HS-27A (cell line): Measurements from ENCODE around the gene SKI.
"Not testable (repeated sequence)": the region's sequence is repeated elsewhere in the genome, so short reads cannot be mapped to it uniquely, and the experiment has no call there.

Experiments used
- DNase-seq: peaks from one replicate; pipeline ENCODE4 v3.0.0-alpha.2; 2012; ENCODE audit warnings: low read depth, missing footprints

The SKI gene

DNA sequence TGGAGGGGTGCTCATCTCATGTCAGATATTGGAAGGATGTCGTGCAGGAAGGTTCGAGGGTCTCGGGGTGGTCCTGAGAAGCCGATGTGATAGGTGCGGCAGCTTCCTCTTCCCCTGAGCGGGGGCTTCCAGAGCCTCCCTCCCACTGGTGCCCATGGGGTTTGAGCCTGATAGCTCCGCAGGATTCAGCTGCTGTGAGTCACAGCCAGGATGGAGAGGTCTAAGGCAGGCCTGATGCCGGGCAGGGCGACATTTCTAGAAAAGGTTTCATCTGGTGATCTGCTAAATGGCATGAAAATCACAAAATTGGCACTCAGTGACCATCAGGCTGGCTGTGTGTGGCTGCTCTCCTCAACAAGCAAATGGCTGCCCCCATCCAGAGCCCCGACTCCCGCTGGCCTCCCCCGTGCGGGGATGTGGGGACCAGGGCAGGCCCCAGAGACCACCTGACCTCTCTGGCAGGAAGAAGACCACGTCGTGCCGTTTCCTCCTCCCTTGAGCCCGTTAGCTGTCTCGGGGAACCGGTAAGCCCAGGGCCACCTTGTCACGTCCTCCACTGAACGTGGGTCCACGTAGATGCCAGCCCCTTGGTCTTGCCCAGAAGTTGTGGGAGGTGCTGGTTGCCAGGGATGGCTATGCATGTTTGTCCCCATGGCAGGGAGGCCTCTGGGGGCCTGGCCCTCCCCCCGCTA is 66.1 kb downstream of the SKI start:
- no peak for DNase-seq

DNA sequence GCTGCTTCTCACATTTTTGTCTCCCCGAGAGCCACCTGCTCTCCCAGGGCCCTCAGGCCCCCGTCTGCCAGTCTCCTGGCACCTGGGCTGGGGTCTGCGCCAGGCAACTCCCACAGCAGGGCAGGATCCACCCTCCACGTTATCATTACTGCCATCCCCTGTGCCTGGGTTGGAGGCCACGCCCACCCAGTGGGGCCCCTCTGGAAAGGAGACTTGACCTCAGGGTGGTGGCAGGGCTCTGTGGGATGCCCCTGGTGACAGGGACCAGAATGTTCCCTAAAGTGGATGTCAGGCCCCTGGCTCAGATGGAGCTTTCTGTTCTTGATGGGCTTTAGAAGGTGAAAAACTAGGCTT is 66.6 kb downstream of the SKI start:
- no peak for DNase-seq

DNA sequence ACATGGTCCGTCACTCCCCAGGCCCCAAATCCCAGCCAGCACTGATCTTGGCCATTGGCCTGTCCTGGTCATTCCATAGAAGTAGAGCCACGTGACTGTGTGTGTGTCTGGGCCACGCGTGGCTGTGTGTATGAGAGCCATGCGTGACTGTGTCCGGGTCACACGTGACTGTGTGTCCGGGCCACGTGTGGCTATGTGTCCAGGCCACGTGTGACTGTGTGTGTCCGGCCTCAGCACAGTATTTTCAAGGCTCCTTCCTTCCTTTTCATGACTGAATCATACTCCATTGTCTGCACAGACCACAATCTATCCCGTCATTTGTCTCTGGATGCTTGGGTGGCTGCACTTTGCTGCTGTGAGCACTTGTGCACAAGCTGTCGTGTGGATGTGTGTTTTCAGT is 67.4 kb downstream of the SKI start:
- DNase-seq = no peak

DNA sequence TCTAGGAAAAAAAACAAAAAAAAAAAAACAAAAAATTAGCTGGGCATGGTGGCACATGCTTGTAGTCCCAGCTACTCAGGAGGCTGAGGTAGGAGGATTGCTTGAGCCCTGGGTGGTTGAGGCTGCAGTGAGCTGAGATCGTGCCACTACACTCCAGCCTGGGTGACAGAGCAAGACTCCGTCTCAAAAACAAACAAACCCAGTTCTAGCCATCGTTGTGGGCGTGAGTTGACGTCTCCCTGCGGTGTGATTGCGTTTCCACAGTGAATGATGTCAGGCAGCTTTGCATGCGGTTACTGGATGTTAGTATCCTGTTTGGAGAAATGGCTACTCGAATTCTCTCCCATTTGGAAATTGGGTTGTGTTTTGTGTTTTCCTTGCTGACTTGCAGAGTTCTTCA is 68.1 kb downstream of the SKI start:
- not testable (repeated sequence) for DNase-seq

DNA sequence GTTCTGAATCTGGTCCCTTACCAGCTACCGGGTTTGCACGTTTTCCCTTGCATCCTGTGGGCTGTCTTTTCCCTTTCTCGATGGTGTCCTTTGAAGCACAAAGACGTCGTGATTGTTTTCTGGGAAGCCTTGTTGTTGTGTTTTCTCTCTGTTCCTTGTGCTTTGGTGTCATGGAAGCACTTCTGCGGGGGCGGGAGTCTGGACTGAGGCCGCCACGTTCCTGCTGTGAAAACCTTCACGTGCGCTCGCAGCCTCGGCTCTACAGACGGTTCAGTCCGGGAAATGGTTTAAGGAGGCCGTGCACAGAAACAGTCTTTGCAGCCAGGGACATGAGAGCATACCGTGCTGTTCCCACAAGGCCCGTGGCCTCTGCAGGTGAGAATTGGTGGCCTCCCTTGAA is 68.5 kb downstream of the SKI start:
- DNase-seq = no peak

DNA sequence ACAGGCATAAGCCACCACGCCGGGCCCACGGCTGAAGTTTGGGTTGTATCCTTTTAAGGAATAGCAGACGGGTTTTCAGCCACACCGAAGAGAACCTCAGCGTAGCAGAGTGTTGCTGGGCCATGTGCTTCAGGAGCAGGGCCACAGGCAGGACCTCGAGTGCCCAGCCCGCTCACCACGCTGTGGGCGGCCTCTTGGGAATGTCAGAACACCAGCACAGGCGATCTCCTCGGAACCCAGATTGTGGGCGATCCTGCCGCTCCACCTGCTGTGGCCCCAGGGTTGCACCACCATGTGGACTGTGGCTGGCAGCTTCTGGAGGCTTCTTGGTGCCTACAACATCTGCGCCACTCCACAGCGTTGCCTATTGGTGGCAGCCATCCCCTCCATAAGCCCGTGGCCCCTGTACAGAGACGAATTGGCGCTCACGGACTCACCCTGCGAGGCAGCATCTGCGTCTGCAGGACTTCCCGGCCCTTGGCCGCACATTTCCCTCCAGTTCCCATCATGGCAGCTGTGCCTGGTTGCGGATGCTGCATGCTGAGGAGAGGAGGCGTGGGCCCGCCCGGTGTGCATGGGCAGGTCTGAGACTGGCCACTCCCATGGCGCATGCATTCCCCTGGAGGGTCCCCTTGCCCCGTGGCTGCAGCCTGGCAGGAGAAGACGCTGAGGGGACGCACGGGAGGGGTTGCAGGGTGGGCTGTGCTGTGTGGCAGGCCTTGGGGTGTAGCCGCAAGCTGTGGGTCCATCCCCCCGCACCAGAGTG is 69.3 kb downstream of the SKI start:
- no peak for DNase-seq

DNA sequence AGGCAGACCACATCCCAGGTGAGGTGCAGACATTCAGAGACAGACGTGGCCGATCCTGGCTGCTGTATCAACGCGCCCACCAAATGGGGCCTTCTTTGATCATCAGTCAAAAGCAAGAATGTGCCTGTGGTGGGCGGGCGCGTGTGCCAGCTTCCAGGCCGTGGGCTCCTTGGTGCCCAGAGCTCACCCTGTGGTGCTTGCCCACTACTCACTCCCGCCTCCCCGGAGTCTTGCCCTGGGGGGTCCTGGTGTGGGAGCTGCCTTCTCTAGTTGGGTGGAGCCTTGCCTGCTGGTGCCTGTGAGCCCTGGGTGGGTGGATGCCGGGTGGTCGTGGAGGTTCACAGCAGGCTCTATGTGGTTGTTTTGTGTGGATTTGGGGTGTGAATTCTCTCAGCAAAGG is 70.6 kb downstream of the SKI start:
- no peak for DNase-seq

DNA sequence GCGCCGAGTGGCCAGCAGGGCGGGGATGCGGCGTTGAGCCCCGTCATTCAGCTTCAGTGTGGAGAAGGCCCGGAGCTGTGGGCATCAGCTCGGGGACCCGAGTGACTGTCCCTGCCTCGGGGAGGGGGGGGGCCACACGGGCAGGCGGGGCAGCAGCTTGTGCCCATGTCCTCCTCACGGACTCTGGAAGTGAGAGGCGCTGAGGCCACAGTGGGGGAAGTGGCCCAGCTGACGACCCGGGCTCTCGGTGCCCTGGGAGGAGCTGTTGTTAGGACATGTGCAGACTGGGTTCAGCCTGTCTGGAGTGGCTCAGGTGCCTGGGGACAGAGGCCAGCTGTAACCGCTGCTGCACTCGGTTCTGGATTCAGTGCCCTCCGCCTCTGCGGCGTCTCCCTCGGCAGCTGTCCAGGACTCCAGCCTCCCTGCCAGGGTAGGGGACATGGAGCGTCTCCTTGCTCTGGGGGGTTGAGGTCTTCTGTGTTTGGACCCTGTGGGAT is 71.1 kb downstream of the SKI start:
- no peak for DNase-seq

DNA sequence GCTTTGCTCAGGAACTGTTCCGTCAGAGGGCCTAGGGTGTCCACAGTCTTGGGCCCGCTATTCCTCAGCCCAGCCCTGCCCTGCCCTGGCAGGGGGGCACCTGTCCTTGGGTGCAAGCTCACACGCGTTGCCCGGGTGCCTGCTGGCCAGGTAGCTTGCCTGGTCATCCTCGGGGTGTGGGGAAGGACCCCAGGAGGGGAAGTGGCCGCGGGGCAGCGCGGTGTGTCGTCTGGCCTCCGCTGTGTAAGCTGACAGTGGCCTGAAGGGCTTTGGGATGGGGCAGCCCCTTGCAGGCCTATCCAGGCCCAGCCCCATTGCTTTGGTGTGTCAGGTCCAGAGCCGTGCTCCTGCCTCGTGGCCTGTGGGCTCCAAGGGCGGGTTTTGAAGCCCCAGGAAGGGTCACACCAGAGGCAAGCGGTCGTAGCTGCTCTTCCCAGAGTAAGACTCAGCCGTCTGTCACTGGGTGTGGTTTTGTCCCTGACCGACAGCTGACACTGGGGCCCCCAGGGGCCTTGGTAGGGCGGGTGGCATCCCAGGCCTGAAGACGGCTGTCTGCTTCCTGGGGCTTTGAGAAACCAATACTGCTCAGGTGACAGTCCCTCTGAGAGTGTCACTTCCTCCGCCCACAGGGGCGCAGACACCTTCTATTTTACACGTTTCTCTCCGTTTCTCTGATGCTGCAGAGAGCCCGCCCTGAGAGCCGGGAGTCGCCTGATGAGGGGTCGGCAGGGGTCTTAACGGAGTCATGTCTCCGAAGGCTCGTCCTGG is 72.1 kb downstream of the SKI start:
- no peak for DNase-seq

DNA sequence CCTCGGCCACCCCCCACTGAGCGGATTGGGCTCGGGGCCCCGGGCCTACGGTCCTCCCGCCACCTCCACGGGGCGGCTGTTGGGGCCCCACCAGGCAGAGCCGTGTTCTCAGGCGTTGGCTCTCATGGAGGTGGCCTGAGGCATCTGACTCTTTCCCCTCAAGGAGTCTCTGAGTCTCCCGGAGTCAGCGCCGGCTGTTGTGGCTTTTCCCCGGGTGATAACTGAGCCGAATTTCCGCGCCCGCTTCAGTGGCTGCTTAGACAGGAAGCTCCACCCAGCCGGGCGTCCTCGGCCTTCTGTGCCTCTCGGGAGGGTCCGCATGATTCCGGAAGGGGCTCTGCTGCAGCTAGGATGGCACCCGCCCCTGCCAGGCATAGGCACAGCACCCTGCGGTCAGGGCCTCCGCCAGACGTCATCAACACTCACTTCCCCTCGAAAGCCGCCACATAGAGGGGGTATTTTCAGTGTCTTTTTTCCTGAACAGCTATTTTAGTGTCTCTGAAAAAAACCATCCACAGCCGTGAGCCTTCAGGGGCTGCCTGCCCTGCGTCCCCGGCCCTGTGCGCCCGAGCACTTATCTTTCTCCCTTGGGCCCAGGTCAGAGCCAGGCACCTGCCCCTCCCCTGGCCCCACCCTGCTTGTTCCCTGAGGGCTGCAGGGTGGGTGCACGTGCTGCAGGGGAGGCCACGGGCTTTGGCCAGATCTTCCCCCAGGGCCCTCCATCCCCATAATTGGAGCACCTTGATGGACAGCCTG is 72.9 kb downstream of the SKI start:
- DNase-seq = no peak

DNA sequence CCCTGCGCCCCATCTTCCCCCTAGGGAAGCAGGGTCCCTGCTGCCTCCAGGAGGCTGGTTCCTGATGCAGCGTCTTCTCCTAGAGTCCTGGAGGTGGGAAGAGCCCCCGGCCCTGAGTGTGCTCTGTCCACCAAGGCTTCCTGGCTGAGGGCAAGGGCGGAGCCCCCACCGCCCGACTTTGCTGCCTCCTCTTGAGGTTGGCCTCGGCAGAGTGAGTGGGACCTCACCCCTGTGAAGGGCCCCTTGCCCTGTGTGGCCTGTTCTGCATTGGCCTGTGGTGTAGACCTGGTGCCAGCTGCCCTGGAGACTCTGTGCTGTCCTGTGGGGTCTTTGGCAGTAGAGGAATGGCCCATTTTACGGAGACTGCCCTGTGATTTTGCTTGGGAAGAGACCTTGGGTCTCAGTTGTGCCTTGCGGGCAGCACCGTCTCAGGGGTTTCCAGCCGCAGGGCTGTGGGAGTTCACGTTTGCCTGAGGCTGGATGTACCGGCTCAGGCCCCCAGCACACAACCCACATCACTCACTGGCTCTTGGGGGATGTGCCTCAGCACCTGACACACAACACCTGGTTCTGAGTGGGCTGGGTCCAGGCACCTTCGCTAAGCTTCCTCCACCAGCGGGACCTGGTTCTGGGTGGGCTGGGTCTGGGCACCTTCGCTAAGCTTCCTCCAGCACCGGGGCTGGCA is 73.6 kb downstream of the SKI start:
- DNase-seq = no peak

DNA sequence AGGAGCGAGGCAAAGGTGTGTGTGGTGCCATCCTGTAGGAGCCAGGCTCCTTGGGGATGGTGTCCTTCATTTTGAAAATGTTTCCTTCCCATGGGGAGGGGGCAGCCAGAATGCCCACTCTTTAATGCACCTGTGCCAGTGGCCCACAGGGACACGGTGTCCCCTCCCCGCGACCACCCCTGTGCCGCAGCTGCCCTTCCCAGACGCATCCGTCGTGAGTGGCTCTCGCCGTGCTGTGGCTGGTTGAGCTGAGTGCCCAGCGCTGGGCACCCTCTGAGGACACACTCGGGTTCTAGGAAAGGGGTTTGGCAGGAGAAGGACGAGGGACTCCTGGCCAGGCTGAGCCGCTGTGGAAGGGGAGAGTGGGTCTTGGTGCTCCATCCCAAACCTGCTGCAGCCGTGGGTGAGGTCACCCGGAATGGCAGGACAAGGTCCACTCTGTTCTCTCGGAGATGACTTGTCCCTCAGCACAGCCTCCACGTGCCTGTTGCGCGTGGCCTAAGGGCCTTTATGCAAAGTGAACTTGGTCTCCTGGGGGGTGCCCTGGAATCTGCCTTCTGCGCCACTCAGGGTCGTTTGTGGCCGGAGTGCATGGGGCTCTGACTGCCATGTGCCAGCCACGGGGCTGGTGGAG is 74.3 kb downstream of the SKI start:
- DNase-seq = no peak

DNA sequence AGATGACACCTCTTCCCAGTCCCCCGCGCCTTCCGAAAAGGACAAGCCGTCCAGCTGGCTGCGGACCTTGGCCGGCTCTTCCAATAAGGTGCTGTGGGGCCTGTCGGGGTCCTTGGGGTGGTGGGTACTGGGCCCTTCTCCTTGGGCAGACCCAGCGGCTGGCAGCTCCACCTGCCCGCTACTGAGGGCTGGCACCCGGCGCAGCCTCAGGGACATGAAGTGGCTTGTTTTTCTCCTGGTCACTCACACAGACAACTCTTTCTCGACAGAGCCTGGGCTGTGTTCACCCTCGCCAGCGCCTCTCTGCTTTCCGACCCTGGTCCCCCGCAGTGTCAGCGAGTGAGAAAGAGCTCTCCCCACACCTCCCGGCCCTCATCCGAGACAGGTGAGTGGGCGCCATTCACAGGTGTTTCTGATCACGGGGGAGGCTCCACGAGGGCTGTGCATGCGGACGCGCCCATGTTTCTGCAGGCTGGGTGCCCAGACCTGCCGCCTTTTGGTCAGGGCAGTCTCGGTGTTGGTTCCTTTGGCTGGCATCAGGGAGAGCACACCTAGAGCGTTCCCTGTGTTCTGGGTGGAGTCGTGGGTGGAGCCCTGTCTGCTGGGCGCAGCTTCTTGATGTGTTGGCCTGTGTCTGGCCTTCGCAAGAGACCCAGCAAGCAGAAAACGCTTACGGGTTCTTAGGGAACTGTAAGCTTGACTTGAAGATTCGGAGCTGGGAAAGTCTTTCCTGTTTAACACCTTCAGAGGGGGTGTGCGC is 75.1 kb downstream of the SKI start:
- no peak for DNase-seq

DNA sequence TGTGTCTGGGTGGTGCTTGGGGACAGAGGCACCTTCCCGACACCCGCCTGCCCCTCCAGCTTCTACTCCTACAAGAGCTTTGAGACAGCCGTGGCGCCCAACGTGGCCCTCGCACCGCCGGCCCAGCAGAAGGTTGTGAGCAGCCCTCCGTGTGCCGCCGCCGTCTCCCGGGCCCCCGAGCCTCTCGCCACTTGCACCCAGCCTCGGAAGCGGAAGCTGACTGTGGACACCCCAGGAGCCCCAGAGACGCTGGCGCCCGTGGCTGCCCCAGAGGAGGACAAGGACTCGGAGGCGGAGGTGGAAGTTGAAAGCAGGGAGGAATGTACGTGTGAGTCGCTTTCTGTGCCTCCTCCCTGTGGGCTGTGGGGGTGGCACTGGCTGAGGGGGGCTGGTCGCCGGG is 75.7 kb downstream of the SKI start:
- no peak for DNase-seq

DNA sequence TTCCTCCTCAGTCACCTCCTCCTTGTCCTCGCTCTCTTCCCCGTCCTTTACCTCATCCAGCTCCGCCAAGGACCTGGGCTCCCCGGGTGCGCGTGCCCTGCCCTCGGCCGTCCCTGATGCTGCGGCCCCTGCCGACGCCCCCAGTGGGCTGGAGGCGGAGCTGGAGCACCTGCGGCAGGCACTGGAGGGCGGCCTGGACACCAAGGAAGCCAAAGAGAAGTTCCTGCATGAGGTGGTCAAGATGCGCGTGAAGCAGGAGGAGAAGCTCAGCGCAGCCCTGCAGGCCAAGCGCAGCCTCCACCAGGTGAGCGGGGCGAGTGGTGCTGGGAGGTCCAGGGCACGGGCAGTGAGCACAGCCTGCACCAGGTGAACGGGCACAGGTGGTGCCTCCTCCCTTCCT is 76.2 kb downstream of the SKI start:
- DNase-seq = no peak

DNA sequence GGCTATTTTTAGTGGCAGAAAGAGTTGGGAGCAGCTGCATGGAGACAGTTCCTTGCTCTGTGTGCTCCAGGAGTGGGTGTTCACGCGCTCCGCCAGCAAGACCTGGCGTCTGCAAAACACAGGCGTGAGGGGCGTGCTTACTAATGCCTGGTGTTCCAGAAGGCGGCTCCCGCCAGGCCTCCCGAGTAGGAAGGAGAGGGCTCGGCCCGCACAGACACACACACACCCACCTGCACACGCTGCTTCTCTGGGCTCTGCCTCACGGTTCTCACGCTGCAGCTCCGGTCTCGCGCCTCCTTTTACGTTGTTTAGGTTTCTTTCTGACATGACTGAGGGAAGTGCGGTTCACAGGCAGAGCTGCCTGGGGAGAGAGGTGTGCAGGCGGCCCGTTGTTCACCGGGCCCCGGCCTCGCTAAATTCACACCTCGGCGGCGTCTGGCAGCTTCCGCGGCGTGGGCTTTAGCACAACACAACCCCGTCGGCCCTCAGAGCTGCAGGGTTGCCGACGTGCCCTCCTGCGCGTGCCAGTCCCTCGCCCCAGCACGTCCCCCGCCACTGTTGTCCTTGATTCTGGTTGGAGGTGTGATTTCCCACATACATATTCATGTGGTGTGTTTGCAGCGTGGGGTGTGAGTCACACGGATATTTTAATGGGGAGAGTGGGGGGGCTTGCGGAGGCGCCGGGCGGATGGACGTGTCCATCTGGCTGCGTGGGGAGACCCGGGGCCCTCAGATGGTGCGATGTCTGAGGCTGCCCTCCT is 77.0 kb downstream of the SKI start:
- no peak for DNase-seq

DNA sequence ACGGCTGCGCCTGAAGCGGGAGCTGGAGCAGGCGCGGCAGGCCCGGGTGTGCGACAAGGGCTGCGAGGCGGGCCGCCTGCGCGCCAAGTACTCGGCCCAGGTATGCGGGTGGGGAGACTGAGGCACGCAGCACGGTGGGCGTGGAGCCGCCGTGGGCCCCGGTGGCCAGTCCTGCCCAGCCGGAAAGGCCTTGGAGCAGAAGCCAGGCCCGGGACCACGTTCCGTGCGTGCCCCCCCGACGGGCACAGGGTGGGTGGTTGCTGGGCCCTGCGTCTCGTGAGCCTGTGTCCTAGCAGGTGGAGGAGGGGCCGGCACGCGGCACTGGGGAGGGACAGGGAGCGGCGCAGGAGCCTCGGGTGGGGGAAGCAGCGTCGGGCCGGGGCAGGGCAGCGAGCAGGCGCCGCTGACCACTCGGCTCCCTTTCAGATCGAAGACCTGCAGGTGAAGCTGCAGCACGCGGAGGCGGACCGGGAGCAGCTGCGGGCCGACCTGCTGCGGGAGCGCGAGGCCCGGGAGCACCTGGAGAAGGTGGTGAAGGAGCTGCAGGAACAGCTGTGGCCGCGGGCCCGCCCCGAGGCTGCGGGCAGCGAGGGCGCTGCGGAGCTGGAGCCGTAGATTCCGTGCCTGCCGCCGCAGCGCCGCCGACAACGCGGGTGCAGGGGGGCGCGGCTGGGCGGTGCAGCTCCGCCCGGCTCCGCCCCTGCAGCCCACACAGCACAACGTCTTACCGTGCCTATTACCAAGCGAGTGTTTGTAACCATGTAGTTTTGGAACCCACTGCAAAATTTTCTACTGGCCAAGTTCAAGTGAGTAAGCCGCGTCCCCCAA is 78.2 kb downstream of the SKI start:
- no peak for DNase-seq

DNA sequence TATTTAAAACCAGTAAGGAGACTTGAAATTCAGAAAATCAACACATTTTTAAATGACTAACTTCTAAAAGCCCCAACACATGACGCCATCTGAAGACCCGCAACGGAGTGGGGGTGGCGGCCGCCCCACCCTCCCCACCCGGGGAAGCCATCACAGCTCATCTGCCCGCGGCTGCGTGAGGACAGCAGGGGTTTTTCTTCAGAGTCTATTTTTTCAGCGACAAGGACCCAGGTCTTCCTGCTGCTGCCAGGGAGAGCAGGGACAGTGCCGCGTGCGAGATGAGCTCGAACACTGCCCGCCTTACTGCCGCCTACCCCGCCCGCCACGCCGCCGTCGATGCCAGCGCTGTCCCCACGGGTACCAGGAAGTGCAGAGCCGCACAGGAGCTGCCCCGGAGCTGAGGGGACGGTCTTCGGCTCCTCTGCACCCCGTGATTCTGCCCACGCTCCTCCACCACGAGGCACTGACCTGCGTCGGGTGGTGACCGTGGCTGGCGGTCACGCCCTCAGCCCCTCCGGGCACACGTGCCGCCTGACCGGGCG is 79.0 kb downstream of the SKI start:
- no peak for DNase-seq

DNA sequence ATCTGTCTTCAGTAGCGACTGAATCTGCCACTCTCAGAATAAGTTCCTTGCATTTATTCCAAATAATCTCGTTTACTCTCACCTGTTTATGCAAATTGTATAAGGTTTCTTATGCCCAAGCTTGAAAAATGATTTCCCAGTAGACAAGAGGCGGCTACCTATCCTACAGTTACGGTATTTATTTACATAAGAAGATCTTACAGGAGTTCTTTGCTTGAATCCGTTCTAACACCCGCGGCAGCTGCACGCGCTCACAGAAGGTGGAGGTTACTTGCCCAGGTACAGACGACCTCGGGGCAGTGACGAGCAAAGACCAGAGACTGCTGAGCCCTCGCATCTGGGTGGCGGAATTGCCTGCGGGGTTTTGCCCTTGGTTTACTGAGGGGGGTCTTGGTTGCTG is 79.9 kb downstream of the SKI start:
- DNase-seq = no peak
